ENCODE measurements around the gene STK32C.

Gene STK32C

GRCh38 chr10:132336919-132337407, 29.2 kb upstream of the STK32C start:
- no peaks in the 10 kb centered on the region for H3K36me3 ChIP-seq (ENCODE audit: insufficient read depth, insufficient read length, low read length)
- H3K4me1 ChIP-seq (ENCODE audit: insufficient read depth, insufficient read length) = peaks cover 4% of the 10 kb centered on the region
- H3K9ac ChIP-seq (ENCODE audit: insufficient read length, low read depth) = peak overlapping the region; percentile 38
- no peaks in the 10 kb centered on the region for H3K27me3 ChIP-seq (ENCODE audit: insufficient read depth, insufficient read length)
- no peak overlapping the region for H3K4me3 ChIP-seq (ENCODE audit: insufficient read length, low read depth)
- no peaks in the 10 kb centered on the region for H3K9me3 ChIP-seq (ENCODE audit: insufficient read depth, low read length)
- DNase-seq (ENCODE audit: low read depth, low spot score) = no peak
- no peak for TF ChIP-seq YY1 (IDR thresholded peaks at IDR 0.05; ENCODE audit: insufficient read depth, insufficient read length)
- no peak for TF ChIP-seq ZNF274 (IDR thresholded peaks at IDR 0.05; ENCODE audit: low read depth, low read length)

DNA sequence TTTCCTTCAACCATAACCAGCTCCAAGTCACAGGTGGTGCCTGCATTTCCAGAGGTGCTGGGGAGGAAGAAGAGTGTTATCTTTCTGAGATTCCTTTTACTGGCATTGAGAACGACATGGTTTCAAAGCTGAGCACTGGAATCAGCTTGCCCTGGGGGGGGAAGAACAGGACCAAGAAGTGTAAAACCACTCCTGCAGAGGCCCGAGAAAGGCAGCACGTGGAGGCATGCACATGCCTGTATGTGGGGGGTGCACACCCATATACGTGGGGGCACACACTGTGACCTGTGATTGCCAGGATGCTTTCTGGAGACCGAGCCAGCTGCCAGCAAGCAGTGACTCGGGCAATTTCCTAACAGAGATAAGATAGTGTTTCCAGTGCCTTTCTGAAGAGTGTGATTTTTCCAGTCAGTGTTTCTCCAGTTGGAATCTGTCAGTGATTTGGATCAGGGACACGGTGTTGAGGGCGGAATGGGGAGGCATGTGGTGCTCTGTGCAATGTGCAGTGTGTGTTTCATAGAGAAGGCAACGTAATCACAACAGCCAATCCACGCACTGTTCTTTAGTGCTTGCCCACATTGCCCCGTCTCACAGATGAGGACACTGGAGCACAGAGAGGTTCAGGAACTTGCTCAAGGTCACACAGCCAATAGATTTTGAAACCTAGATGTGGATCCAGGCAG, 28.5 kb upstream of the STK32C start:
- no peak for TF ChIP-seq YY1 (IDR thresholded peaks at IDR 0.05; ENCODE audit: insufficient read depth, insufficient read length)
- no peak for TF ChIP-seq SUZ12 (IDR thresholded peaks at IDR 0.05; ENCODE audit: extremely low read depth, insufficient read depth, insufficient read length)
- peaks cover 4% of the 10 kb centered on the region for H3K4me1 ChIP-seq (ENCODE audit: insufficient read depth, insufficient read length)
- no peaks in the 10 kb centered on the region for H3K36me3 ChIP-seq (ENCODE audit: insufficient read depth, insufficient read length, low read length)
- H3K9me3 ChIP-seq (ENCODE audit: insufficient read depth, low read length) = no peaks in the 10 kb centered on the region
- H3K9ac ChIP-seq (ENCODE audit: insufficient read length, low read depth) = no peak overlapping the region
- H3K27me3 ChIP-seq (ENCODE audit: insufficient read depth, insufficient read length) = no peaks in the 10 kb centered on the region
- H3K4me3 ChIP-seq (ENCODE audit: insufficient read length, low read depth) = no peak overlapping the region
- no peak for DNase-seq (ENCODE audit: low read depth, low spot score)

- Histone ChIP-seq H3K4me1 (ENCODE audit: insufficient read depth, insufficient read length) (peaks cover 4% of the 10 kb centered on the region), H3K9ac (ENCODE audit: insufficient read length, low read depth) (no peak overlapping the region), H3K9me3 (ENCODE audit: insufficient read depth, low read length) (no peaks in the 10 kb centered on the region), H3K4me3 (ENCODE audit: insufficient read length, low read depth) (no peak overlapping the region), H3K27me3 (ENCODE audit: insufficient read depth, insufficient read length) (no peaks in the 10 kb centered on the region), H3K36me3 (ENCODE audit: insufficient read depth, insufficient read length, low read length) (no peaks in the 10 kb centered on the region)
- no peak for DNase-seq (ENCODE audit: low read depth, low spot score)
- TF ChIP-seq ZNF274 (IDR thresholded peaks at IDR 0.05; ENCODE audit: low read depth, low read length) = no peak
- TF ChIP-seq YY1 (IDR thresholded peaks at IDR 0.05; ENCODE audit: insufficient read depth, insufficient read length) = no peak
- no peak for TF ChIP-seq SUZ12 (IDR thresholded peaks at IDR 0.05; ENCODE audit: extremely low read depth, insufficient read depth, insufficient read length)
Measured at GRCh38 chr10:132335189-132336063, 27.7 kb upstream of the STK32C start.

GRCh38 chr10:132334631-132335188, 27.0 kb upstream of the STK32C start:
- Histone ChIP-seq H3K4me1 (ENCODE audit: insufficient read depth, insufficient read length) (peaks cover 4% of the 10 kb centered on the region), H3K4me3 (ENCODE audit: insufficient read length, low read depth) (no peak overlapping the region), H3K36me3 (ENCODE audit: insufficient read depth, insufficient read length, low read length) (peaks cover 6% of the 10 kb centered on the region), H3K9ac (ENCODE audit: insufficient read length, low read depth) (no peak overlapping the region), H3K9me3 (ENCODE audit: insufficient read depth, low read length) (no peaks in the 10 kb centered on the region), H3K27me3 (ENCODE audit: insufficient read depth, insufficient read length) (no peaks in the 10 kb centered on the region)
- TF ChIP-seq YY1 (IDR thresholded peaks at IDR 0.05; ENCODE audit: insufficient read depth, insufficient read length) = no peak
- TF ChIP-seq ZNF274 (IDR thresholded peaks at IDR 0.05; ENCODE audit: low read depth, low read length) = no peak
- TF ChIP-seq SUZ12 (IDR thresholded peaks at IDR 0.05; ENCODE audit: extremely low read depth, insufficient read depth, insufficient read length) = no peak
- DNase-seq (ENCODE audit: low read depth, low spot score) = no peak

GRCh38 chr10:132333386-132333785, 25.6 kb upstream of the STK32C start:
- TF ChIP-seq YY1 (IDR thresholded peaks at IDR 0.05; ENCODE audit: insufficient read depth, insufficient read length) = no peak
- no peak for TF ChIP-seq ZNF274 (IDR thresholded peaks at IDR 0.05; ENCODE audit: low read depth, low read length)
- TF ChIP-seq SUZ12 (IDR thresholded peaks at IDR 0.05; ENCODE audit: extremely low read depth, insufficient read depth, insufficient read length) = no peak
- no peak overlapping the region for H3K9ac ChIP-seq (ENCODE audit: insufficient read length, low read depth)

GRCh38 chr10:132332433-132332754, 24.6 kb upstream of the STK32C start:
- Histone ChIP-seq H3K4me3 (ENCODE audit: insufficient read length, low read depth) (peak overlapping the region; percentile 46), H3K9ac (ENCODE audit: insufficient read length, low read depth) (peak overlapping the region; percentile 71), H3K27me3 (ENCODE audit: insufficient read depth, insufficient read length) (no peaks in the 10 kb centered on the region), H3K36me3 (ENCODE audit: insufficient read depth, insufficient read length, low read length) (peaks cover 20% of the 10 kb centered on the region), H3K9me3 (ENCODE audit: insufficient read depth, low read length) (no peaks in the 10 kb centered on the region), H3K4me1 (ENCODE audit: insufficient read depth, insufficient read length) (peaks cover 4% of the 10 kb centered on the region)
- TF ChIP-seq SUZ12 (IDR thresholded peaks at IDR 0.05; ENCODE audit: extremely low read depth, insufficient read depth, insufficient read length) (no peak), YY1 (IDR thresholded peaks at IDR 0.05; ENCODE audit: insufficient read depth, insufficient read length) (no peak), ZNF274 (IDR thresholded peaks at IDR 0.05; ENCODE audit: low read depth, low read length) (no peak)
- no peak for DNase-seq (ENCODE audit: low read depth, low spot score)

More at GRCh38 chr10:132333386-132333785, 25.6 kb upstream of the STK32C start:
- no peaks in the 10 kb centered on the region for H3K27me3 ChIP-seq (ENCODE audit: insufficient read depth, insufficient read length)
- peaks cover 4% of the 10 kb centered on the region for H3K4me1 ChIP-seq (ENCODE audit: insufficient read depth, insufficient read length)
- no peak overlapping the region for H3K4me3 ChIP-seq (ENCODE audit: insufficient read length, low read depth)
- peaks cover 15% of the 10 kb centered on the region for H3K36me3 ChIP-seq (ENCODE audit: insufficient read depth, insufficient read length, low read length)
- no peak for DNase-seq (ENCODE audit: low read depth, low spot score)
- H3K9me3 ChIP-seq (ENCODE audit: insufficient read depth, low read length) = no peaks in the 10 kb centered on the region
